NOMO-1 treated with dmso at 0.1 percent for 144 hours (cell line): ENCODE measurements around the gene PRKCG.

Experiments used
- DNase-seq: peaks from one replicate; lab custom pipeline; 2025; ENCODE audit not compliant: unreplicated experiment; lab: John Stamatoyannopoulos, UW

Gene PRKCG

DNA sequence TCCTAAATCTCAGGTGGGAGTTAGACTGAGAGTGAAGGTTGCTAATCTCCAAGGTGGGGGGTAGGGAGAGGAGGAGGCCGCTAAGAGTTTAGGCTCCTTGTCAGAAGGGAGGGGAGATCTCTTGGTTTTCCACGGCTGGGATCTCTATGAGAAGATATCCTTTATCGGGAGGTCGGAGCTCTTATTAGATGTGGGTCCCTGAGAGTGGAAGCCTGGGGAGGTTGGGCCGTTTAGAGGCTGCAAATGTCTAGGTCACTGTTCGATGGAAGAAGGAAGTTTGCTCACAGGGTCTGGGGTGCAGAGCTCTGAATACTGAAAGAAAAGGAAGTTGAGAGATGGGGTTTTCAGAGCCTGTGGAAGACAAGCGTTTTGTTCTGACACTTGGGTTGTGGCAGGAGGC is 10.5 kb upstream of the PRKCG start:
- DNase-seq, result peak; percentile 76

- DNase-seq, result no peak
Observed at GRCh38 chr19:53872762-53873161, 9.2 kb upstream of the PRKCG start.

DNA sequence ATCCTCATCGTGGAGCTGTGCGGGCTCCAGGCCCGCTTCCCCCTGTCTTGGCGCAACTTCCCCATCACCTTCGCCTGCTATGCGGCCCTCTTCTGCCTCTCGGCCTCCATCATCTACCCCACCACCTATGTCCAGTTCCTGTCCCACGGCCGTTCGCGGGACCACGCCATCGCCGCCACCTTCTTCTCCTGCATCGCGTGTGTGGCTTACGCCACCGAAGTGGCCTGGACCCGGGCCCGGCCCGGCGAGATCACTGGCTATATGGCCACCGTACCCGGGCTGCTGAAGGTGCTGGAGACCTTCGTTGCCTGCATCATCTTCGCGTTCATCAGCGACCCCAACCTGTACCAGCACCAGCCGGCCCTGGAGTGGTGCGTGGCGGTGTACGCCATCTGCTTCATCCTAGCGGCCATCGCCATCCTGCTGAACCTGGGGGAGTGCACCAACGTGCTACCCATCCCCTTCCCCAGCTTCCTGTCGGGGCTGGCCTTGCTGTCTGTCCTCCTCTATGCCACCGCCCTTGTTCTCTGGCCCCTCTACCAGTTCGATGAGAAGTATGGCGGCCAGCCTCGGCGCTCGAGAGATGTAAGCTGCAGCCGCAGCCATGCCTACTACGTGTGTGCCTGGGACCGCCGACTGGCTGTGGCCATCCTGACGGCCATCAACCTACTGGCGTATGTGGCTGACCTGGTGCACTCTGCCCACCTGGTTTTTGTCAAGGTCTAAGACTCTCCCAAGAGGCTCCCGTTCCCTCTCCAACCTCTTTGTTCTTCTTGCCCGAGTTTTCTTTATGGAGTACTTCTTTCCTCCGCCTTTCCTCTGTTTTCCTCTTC is 8.0 kb upstream of the PRKCG start:
- no peak for DNase-seq

GRCh38 chr19:53874606-53874990 is 7.4 kb upstream of the PRKCG start:
- DNase-seq, result no peak

GRCh38 chr19:53875602-53876325 is 6.2 kb upstream of the PRKCG start:
- no peak for DNase-seq

DNA sequence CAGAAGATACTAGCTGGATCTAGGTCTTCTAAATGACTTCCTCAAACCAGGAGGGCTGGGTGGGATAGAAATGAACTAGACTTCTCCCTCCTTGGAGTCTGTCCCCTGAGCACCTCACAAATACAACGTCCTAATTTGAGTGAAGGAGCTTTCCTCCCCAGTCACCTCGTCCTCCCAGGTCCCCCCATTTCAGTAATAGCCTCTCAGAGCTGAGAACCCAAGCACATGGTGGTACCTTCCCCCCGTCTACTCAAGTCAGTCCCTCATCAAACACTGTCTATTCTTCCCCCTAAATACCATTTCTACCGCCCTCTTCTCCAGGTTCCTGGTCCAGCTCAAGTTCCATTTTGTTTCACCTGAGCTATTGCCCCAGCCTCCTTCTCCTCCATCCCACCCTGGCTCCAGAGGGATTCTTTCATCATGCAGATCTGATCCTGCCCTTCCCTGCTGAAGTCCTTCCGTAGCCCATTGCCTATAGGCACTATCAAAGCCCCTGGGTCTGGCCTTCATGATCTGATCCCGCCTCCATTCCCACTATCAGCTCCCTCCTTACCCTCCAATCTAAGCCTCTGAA is 5.3 kb upstream of the PRKCG start:
- no peak for DNase-seq

- DNase-seq, result no peak
Observed at GRCh38 chr19:53877361-53877766, 4.6 kb upstream of the PRKCG start.

DNA sequence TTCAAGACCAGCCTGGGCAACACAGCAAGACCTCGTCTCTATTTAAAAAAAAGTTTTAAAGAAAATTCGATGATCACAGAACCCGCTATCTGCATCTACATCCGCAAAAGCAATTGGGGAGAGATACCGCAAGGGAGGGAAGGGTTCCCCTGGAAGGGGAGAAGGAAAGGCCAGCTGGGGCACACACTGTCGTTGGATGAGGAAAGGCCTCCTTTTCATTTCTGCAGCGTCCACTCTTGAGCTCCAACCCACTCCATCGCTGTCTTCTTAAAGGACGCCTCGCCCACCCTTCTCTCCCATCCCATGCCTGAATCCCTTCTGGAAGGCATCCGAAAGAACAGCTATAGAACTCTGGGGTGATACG is 3.2 kb upstream of the PRKCG start:
- no peak for DNase-seq

DNA sequence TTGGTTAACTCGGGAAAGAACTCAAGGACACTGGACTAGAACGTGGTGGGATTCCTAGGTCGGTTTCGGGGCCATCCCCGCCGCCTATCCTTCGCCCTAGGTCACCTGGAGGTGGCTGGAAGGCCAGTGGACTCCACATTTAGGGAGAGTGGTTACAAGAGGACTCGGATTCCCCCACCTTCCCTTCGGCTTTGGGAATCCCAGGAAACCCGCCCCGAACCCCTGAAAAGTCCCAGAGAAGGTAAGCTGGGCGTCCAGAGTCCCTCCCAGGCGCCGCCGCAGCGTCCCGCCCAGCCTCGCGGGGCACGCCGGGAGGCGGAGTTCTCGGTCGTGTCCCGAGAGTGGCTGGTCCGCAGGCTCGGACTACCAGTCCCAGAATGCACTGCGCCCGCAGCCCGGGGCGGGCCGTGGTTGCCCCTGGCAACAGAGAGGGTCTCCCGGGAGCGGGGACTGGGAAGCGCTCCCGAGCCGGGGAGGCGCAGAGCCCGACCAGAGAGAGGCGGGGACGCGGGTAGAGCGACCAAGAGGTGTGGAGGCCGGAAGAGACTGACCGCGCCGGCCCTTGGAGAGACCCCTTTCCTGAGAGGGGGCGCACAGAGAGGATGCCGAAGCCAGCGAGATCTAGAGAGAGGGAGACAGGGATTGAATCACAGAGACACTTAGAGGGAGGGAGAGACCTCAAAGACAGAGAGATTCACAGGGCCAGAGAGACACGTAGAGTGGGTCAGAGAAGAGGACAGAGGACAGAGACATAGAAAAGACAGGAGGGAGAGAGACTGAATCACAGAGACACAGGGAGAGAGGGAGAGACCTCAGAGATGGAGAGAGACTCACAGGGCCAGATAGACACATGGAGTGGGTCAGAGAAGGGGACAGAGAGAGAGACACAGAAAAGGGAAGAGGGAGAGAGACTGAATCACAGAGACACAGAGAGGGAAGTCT is 2.6 kb upstream of the PRKCG start:
- peak; percentile 34 for DNase-seq

- no peak for DNase-seq
Observed at GRCh38 chr19:53880711-53881481, 1.1 kb upstream of the PRKCG start.

DNA sequence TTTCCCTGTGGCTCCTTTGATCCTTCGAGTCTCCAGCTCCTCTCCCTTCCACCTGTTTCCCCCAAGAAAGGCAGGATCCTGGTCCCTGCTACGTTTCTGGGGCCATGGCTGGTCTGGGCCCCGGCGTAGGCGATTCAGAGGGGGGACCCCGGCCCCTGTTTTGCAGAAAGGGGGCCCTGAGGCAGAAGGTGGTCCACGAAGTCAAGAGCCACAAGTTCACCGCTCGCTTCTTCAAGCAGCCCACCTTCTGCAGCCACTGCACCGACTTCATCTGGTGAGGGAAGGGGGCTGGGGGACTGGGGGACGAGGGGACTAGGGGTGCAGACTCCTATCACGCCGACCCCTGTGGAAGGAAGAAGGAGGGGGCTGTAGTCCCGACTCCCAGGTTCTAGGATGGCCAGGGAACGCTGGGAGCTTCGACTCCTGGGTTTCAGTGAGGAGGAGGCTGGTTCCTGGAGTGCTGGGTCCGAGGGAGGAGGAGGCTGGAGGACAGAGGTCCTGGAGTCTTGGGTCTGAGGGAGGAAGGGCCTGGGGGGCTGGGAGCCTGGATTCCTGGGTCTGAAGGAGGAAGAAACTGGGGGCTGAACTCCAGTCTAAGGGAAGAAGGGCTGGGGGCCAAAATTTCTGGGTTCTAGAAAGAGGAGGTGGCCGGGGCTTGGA is 524 bp downstream of the PRKCG start:
- DNase-seq, result no peak

- DNase-seq, result no peak
Observed at GRCh38 chr19:53883231-53883661, 1.2 kb downstream of the PRKCG start.

- no peak for DNase-seq
Observed at GRCh38 chr19:53883741-53884140, 1.7 kb downstream of the PRKCG start.

DNA sequence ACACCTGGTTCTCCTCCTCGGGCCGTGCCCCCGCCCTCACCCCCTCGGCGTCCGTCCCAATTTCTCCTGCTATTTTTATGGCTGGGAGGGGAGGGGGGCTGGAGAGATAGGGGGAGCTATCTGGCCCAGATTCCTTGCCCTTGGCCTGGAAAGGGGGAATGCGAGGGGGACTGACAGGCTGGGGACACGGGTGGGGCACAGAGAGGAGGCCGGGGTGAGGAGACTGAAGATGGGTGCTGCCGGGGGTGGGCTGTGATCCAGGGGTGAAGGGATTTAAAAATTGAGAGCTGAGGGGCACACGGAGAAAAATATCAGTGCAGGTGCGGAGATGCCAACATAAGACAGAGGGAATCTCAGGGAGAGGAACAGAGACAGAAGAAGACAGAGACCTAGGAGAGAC is 2.3 kb downstream of the PRKCG start:
- no peak for DNase-seq

- no peak for DNase-seq
Observed at GRCh38 chr19:53885036-53885435, 3.0 kb downstream of the PRKCG start.

DNA sequence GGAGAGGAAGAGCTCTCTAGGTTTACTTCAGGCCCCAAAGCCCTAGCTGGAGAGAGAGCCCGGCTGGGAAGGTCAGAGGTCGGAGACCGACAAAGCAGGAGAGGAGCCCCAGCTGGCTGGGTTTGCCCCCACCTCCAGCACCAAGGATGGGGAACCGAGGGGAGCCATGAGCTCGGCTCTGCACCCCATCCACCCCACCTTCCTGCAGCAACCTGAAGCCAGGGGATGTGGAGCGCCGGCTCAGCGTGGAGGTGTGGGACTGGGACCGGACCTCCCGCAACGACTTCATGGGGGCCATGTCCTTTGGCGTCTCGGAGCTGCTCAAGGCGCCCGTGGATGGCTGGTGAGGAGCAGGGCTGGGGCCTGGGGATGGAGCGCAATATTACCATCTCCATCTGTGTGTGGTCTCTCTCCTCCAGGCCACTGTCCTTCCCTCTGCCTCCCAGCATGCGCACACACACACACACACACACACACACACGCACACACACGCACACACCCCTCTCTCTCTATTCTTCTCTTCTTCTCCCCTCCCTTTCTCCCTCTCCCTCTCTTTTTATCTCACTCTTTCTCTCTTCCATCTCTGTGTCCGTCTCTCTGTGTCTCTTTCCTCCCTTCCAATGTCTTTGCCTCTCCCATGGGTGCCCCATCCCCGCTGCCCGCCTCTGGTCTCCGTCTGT is 10.4 kb downstream of the PRKCG start:
- DNase-seq, result no peak

DNA sequence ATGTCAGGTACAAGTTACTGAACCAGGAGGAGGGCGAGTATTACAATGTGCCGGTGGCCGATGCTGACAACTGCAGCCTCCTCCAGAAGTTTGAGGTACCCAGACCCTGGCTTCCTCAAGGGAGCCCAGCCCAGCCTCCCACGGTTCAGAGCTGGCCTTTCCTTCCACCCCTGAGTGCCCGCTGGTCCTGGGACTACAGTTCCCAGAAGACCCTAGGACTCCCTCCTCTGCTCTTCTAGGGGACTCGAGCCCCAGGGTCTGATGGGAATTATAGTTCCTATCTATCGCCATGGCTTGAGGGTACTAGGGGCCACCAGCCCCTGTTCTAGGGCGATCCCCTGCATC is 11.0 kb downstream of the PRKCG start:
- no peak for DNase-seq

- no peak for DNase-seq
Observed at GRCh38 chr19:53894707-53895106, 12.7 kb downstream of the PRKCG start.

- no peak for DNase-seq
Observed at GRCh38 chr19:53896682-53897081, 14.7 kb downstream of the PRKCG start.
